IPS-18c (cell line): ENCODE measurements around the gene GLG1.

Experiments used
- H3K4me3 ChIP-seq: 2 replicates; pipeline ENCODE4 v1.7.0; 2013; ENCODE audit warnings: low read depth, mild to moderate bottlenecking, low read length, moderate library complexity; ENCODE audit not compliant: insufficient read depth
- H3K9me3 ChIP-seq: one replicate; pipeline ENCODE4 v1.6.1; 2013; ENCODE audit warnings: mild to moderate bottlenecking, low read length, moderate library complexity; ENCODE audit not compliant: control insufficient read depth, insufficient read depth

The GLG1 gene

GRCh38 chr16:74585846-74586443 lies 21.0 kb downstream of the GLG1 start:
- Histone ChIP-seq H3K4me3 (no peak overlapping the region), H3K9me3 (no peaks in the 10 kb centered on the region)

GRCh38 chr16:74583926-74584666 lies 22.8 kb downstream of the GLG1 start:
- H3K9me3 ChIP-seq: no peaks in the 10 kb centered on the region
- H3K4me3 ChIP-seq: no peak overlapping the region

- H3K9me3 ChIP-seq: no peaks in the 10 kb centered on the region
- H3K4me3 ChIP-seq: no peak overlapping the region
Measured at GRCh38 chr16:74582970-74583369, 23.9 kb downstream of the GLG1 start.

- no peak overlapping the region for H3K4me3 ChIP-seq
- no peaks in the 10 kb centered on the region for H3K9me3 ChIP-seq
Measured at GRCh38 chr16:74580833-74581232, 26.1 kb downstream of the GLG1 start.

GRCh38 chr16:74578838-74579237 lies 28.1 kb downstream of the GLG1 start:
- no peak overlapping the region for H3K4me3 ChIP-seq
- no peaks in the 10 kb centered on the region for H3K9me3 ChIP-seq

- Histone ChIP-seq H3K4me3 (no peak overlapping the region), H3K9me3 (no peaks in the 10 kb centered on the region)
Measured at GRCh38 chr16:74578433-74578832, 28.5 kb downstream of the GLG1 start.

- no peak overlapping the region for H3K4me3 ChIP-seq
- H3K9me3 ChIP-seq: no peaks in the 10 kb centered on the region
Measured at GRCh38 chr16:74577882-74578366, 29.0 kb downstream of the GLG1 start.

- Histone ChIP-seq H3K4me3 (no peak overlapping the region), H3K9me3 (no peaks in the 10 kb centered on the region)
Measured at GRCh38 chr16:74575807-74576643, 30.9 kb downstream of the GLG1 start.

- no peaks in the 10 kb centered on the region for H3K9me3 ChIP-seq
- H3K4me3 ChIP-seq: no peak overlapping the region
Measured at GRCh38 chr16:74575175-74575806, 31.6 kb downstream of the GLG1 start.

GRCh38 chr16:74574146-74574545 lies 32.8 kb downstream of the GLG1 start:
- no peaks in the 10 kb centered on the region for H3K9me3 ChIP-seq
- H3K4me3 ChIP-seq: no peak overlapping the region

- no peak overlapping the region for H3K4me3 ChIP-seq
- no peaks in the 10 kb centered on the region for H3K9me3 ChIP-seq
Measured at GRCh38 chr16:74573622-74574021, 33.3 kb downstream of the GLG1 start.

GRCh38 chr16:74570412-74571301 lies 36.3 kb downstream of the GLG1 start:
- H3K4me3 ChIP-seq: no peak overlapping the region
- H3K9me3 ChIP-seq: no peaks in the 10 kb centered on the region

- no peaks in the 10 kb centered on the region for H3K9me3 ChIP-seq
- H3K4me3 ChIP-seq: no peak overlapping the region
Measured at GRCh38 chr16:74568961-74569631, 37.8 kb downstream of the GLG1 start.

- H3K4me3 ChIP-seq: no peak overlapping the region
- H3K9me3 ChIP-seq: no peaks in the 10 kb centered on the region
Measured at GRCh38 chr16:74567901-74568300, 39.0 kb downstream of the GLG1 start.

GRCh38 chr16:74565378-74565777 lies 41.5 kb downstream of the GLG1 start:
- no peak overlapping the region for H3K4me3 ChIP-seq
- no peaks in the 10 kb centered on the region for H3K9me3 ChIP-seq

GRCh38 chr16:74564451-74564984 lies 42.4 kb downstream of the GLG1 start:
- H3K4me3 ChIP-seq: no peak overlapping the region
- no peaks in the 10 kb centered on the region for H3K9me3 ChIP-seq
